NCI-H2107 treated with DMSO at 0.1 percent for 48 hours (cell line): ENCODE results near the gene CD300LF.

ENCODE experiments used
- DNase-seq: peaks from one replicate; lab custom pipeline; 2025; ENCODE audit not compliant: unreplicated experiment; lab: John Stamatoyannopoulos, UW

CD300LF gene

GRCh38 chr17:74691151-74691550, 21.6 kb downstream of the CD300LF start:
- DNase-seq: no peak

- no peak for DNase-seq
Observed at GRCh38 chr17:74690409-74690825, 22.3 kb downstream of the CD300LF start.

- DNase-seq: no peak
Observed at GRCh38 chr17:74687886-74688285, 24.8 kb downstream of the CD300LF start.

- no peak for DNase-seq
Observed at GRCh38 chr17:74686761-74687160, 26.0 kb downstream of the CD300LF start.

- DNase-seq: no peak
Observed at GRCh38 chr17:74682471-74683190, 30.1 kb downstream of the CD300LF start.

- DNase-seq: no peak
Observed at GRCh38 chr17:74682028-74682427, 30.7 kb downstream of the CD300LF start.

- DNase-seq: no peak
Observed at GRCh38 chr17:74680941-74681340, 31.8 kb downstream of the CD300LF start.

- no peak for DNase-seq
Observed at GRCh38 chr17:74680213-74680612, 32.5 kb downstream of the CD300LF start.

GRCh38 chr17:74679374-74679773, 33.3 kb downstream of the CD300LF start:
- no peak for DNase-seq

GRCh38 chr17:74678541-74678940, 34.2 kb downstream of the CD300LF start:
- DNase-seq: no peak

GRCh38 chr17:74677558-74678466, 34.9 kb downstream of the CD300LF start:
- peak; percentile 59 for DNase-seq

GRCh38 chr17:74671031-74671771, 41.5 kb downstream of the CD300LF start:
- no peak for DNase-seq

- no peak for DNase-seq
Observed at GRCh38 chr17:74670329-74670728, 42.4 kb downstream of the CD300LF start.

GRCh38 chr17:74663561-74663960, 49.2 kb downstream of the CD300LF start:
- no peak for DNase-seq

- DNase-seq: no peak
Observed at GRCh38 chr17:74659889-74660288, 52.8 kb downstream of the CD300LF start.

- no peak for DNase-seq
Observed at GRCh38 chr17:74658620-74659019, 54.1 kb downstream of the CD300LF start.

GRCh38 chr17:74654742-74655141, 58.0 kb downstream of the CD300LF start:
- DNase-seq: peak; percentile 8

GRCh38 chr17:74652020-74652419, 60.7 kb downstream of the CD300LF start:
- no peak for DNase-seq

GRCh38 chr17:74649909-74650308, 62.8 kb downstream of the CD300LF start:
- no peak for DNase-seq

- no peak for DNase-seq
Observed at GRCh38 chr17:74647871-74648672, 64.7 kb downstream of the CD300LF start.

- peak; percentile 7 for DNase-seq
Observed at GRCh38 chr17:74646231-74646630, 66.5 kb downstream of the CD300LF start.
